GM18867 (cell line): ENCODE results near the gene SOCS1.
"Not testable (repeated sequence)": the region's sequence is repeated elsewhere in the genome, so short reads cannot be mapped to it uniquely, and the experiment has no call there.

Source experiments
- ATAC-seq: cut with Tn5 transposase; IDR thresholded peaks from one replicate; pipeline ENCODE4 v1.9.1; 2021; ENCODE audit warnings: mild to moderate bottlenecking, moderate library complexity; ENCODE audit not compliant: unreplicated experiment

SOCS1 gene

GRCh38 chr16:11255737-11256660, at the start of gene SOCS1:
SOCS1 (minus strand) TSS chr16:11256204; CDS start chr16:11255478, 726 bp downstream.
- peak; percentile 59 for ATAC-seq

GRCh38 chr16:11303405-11304138, 47.6 kb upstream of the SOCS1 start:
- ATAC-seq = no peak

DNA sequence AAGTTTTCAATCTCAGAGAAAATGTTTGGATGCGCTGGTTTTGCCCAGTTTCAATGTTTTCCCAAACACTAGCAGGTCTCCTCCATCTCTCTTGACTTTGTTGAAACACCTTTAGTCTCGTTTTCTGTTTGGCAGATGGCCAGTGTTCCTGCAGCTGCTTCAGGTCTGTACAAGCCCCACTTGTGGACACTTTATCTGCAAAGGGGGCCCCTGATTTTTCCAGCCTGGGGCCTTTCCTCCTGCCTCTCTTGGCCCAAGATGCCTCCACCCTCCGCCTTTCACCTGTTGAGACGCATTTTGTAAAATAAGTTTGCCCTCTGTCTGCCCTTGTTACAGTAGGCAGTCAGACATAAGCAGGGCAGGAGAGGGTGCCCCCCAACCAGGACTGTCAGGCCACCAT, 47.0 kb upstream of the SOCS1 start:
- ATAC-seq = no peak

GRCh38 chr16:11301645-11302501, 45.9 kb upstream of the SOCS1 start:
- ATAC-seq = no peak

GRCh38 chr16:11300560-11300892, 44.5 kb upstream of the SOCS1 start:
- no peak for ATAC-seq

GRCh38 chr16:11299865-11300559, 44.0 kb upstream of the SOCS1 start:
- ATAC-seq = no peak

DNA sequence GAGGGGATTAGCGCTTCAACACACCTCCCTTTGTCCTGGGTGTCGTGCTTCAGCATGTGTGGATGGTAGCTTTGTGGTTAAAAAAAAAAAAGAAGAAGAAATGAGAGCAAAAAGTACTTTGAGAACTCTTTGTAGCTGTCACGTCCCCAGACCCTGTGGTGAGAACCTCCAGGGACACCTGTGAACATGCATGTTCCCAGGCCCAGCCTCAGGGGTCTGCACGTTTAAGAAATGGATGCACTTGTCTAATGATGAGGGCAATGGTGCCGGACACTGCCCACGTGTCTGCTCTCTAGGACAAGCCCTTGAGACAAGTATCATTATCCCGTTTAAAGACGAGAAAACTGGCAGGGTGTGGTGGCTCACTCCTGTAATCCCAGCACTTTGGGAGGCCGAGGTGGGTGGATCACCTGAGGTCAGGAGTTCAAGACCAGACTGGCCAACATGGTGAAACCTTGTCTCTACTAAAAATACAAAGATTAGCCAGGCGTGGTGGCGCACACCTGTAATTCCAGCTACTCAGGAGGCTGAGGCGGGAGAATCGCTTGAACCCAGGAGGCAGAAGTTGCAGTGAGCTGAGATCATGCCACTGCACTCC, 43.0 kb upstream of the SOCS1 start:
- ATAC-seq = not testable (repeated sequence)

- ATAC-seq = no peak
These were observed 42.3 kb upstream of the SOCS1 start for GRCh38 chr16:11298143-11298900.

GRCh38 chr16:11297492-11298142, 41.6 kb upstream of the SOCS1 start:
- peak; percentile 83 for ATAC-seq

GRCh38 chr16:11296706-11297491, 40.9 kb upstream of the SOCS1 start:
- no peak for ATAC-seq

- ATAC-seq = no peak
These were observed 40.3 kb upstream of the SOCS1 start for GRCh38 chr16:11296351-11296705.

- ATAC-seq = no peak
These were observed 39.7 kb upstream of the SOCS1 start for GRCh38 chr16:11295672-11296071.

- ATAC-seq = no peak
These were observed 36.2 kb upstream of the SOCS1 start for GRCh38 chr16:11292076-11292748.

GRCh38 chr16:11291091-11291703, 35.2 kb upstream of the SOCS1 start:
- ATAC-seq = no peak

DNA sequence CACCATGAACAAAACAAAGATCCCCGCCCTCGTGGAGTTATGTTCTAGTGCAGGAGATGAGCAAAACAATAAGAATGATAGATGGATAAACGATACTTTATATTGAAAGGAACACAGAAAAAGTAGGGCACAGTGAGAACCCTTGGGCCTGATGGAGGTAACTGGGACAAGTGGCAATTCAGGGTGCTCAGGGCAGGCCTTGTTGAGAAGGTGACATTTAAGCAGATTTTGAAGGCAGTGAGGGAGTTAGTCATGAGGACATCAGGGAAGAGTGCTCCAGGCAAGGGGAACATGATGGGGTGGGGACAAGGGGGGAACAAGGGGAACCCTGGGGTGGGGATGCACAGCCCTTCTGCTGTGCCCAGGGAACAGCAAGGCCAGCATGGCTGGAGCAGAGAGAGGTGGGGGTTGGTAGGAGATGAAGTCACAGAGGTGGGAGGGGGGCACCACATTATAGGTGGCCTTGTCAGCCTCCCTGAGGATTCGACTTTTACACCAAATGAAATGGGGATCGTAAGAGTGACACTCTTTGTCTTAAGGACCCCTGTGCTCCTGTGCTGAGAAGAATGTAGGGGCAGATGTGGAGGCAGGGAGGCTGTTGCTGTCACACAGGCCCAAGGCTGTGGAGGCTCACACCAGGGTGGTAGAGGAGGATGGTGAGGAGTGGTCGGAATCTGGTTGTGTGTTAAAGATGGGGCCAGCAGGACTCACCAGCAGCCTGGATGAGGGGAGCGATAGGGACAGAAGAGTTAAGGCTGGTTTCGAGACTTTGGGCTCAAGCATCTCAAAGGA, 34.3 kb upstream of the SOCS1 start:
- no peak for ATAC-seq

- ATAC-seq = not testable (repeated sequence)
These were observed 33.7 kb upstream of the SOCS1 start for GRCh38 chr16:11289696-11290095.
